GM12875 (cell line): ENCODE data around the gene ZNHIT2.
"Not testable (repeated sequence)": the region's sequence is repeated elsewhere in the genome, so short reads cannot be mapped to it uniquely, and the experiment has no call there.

Experiments used
- H3K4me3 ChIP-seq: one replicate; pipeline ENCODE4 v1.5.1; 2011; ENCODE audit warnings: low read depth, low read length, control low read depth
- CTCF ChIP-seq: IDR thresholded peaks from 2 replicates; pipeline ENCODE4 v1.5.1; 2011; ENCODE audit warnings: low read depth, mild to moderate bottlenecking, control low read depth, inconsistent platforms, low read length, moderate library complexity, borderline replicate concordance; ENCODE audit not compliant: insufficient read depth

The ZNHIT2 gene

GRCh38 chr11:65157336-65157735 is 39.8 kb upstream of the ZNHIT2 start:
- no peak for TF ChIP-seq CTCF
- H3K4me3 ChIP-seq: no peak overlapping the region

DNA sequence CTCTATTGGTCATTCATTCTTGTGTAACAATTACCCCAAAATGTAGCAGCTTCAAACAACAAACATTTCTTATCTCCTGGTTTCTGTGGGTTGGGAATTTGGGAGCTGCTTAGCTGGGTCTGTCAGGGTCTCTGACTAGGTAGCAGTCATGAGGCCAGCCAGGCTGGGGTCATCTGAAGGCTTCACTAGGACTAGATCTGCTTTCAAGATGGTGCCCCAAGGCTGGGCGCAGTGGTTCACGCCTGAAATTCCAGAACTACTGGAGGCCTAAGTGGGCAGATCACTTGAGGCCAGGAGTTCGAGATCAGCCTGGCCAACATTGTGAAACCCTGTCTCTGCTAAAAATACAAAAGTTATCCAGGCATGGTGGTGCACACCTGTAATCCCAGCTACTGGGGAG is 39.4 kb upstream of the ZNHIT2 start:
- H3K4me3 ChIP-seq: no peak overlapping the region

DNA sequence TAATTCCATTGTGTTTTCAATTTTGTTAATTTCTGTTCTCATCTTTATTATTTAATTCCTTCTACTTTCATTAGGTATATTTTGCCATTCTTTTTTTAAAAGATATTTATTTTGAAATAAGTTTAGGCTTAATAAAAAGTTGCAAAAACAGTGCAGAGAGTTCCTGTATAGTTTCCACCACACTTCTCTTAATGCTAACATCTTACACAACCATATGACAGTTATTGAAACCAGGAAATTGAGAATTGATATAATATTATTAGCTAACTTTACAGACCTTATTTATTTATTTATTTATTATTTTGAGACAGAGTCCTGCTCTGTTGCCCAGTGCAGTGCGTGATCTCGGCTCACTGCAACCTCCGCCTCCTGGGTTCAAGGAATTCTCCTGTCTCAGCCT is 38.8 kb upstream of the ZNHIT2 start:
- no peak overlapping the region for H3K4me3 ChIP-seq
- TF ChIP-seq CTCF: no peak

More for the DNA sequence above, 39.4 kb upstream of the ZNHIT2 start:
- no peak for TF ChIP-seq CTCF

GRCh38 chr11:65152122-65152521 is 34.6 kb upstream of the ZNHIT2 start:
- H3K4me3 ChIP-seq: no peak overlapping the region
- no peak for TF ChIP-seq CTCF

DNA sequence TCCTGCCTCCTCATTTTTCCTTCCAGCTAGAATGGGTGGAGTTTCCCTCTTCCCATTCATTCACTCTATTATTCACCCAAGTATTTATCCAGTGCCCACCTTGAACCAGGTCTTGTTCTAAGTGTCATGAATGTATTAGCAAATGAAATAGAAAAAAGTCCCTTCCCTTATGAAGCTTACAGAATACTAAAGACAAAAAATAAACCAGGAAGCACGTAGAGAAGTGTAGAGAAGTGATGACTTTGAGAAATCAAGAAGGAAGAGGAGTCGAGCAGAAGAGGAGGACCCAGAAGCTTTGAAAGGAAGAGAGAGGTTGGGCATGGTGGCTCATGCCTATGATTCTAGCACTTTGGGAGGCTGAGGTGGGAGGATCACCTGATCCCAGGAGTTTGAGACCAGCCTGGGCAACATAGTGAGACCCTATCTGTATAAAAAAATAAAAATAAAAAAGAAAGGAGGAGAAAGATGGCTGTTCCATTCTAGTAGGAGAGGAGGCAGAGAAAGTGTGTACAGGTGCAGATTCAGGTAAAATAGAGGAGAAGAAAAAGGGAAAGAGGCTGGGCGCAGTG is 33.9 kb upstream of the ZNHIT2 start:
- no peak for TF ChIP-seq CTCF
- H3K4me3 ChIP-seq: no peak overlapping the region

GRCh38 chr11:65150509-65151299 is 33.2 kb upstream of the ZNHIT2 start:
- peak overlapping the region; percentile 19 for H3K4me3 ChIP-seq
- TF ChIP-seq CTCF: no peak

DNA sequence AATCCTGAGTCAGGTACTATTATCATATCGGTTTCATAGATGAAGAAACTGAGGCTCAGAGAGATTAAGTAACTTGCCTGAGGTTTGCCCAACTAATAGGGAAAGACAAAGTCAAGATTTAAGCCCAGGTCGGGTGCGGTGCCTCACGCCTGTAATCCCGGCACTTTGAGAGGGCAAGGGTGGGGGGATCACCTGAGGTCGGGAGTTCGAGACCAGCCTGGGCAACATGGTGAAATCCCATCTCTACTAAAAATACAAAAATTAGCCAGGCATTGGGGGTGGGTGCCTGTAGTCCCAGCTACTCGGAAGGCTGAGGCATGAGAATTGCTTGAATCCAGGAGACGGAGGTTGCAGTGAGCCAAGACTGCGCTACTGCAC is 32.6 kb upstream of the ZNHIT2 start:
- H3K4me3 ChIP-seq: not testable (repeated sequence)

DNA sequence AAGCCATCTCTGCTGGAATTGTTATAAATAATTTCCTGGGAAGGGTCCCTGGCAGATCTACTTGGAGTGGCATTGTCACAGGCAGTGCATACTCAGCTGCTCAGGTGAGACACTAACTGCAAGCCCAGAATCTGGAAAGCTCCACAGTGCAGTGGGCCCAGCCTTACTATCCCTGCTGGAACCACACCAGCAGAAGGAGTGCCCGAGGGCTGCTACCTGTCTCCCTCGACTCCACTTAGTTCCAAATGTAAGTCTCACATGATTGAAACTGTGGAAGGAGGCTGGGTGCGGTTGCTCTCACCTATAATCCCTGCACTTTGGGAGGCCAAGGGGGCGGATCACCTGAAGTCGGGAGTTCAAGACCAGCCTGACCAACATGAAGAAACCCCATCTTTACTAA is 31.2 kb upstream of the ZNHIT2 start:
- TF ChIP-seq CTCF: no peak
- no peak overlapping the region for H3K4me3 ChIP-seq
